ENCODE results near the gene MEGF8. TPM values are rescaled to one million over a fixed set of nuclear protein-coding genes. Genes with fewer than 3 reads are reported as not detected.

Gene MEGF8
- total and polyA plus RNA-seq, 2 of the 8 experiments (the other 6 are each of a cell fraction or from before 2014, with no cell fraction given), result 13.0 to 23.7 TPM

DNA sequence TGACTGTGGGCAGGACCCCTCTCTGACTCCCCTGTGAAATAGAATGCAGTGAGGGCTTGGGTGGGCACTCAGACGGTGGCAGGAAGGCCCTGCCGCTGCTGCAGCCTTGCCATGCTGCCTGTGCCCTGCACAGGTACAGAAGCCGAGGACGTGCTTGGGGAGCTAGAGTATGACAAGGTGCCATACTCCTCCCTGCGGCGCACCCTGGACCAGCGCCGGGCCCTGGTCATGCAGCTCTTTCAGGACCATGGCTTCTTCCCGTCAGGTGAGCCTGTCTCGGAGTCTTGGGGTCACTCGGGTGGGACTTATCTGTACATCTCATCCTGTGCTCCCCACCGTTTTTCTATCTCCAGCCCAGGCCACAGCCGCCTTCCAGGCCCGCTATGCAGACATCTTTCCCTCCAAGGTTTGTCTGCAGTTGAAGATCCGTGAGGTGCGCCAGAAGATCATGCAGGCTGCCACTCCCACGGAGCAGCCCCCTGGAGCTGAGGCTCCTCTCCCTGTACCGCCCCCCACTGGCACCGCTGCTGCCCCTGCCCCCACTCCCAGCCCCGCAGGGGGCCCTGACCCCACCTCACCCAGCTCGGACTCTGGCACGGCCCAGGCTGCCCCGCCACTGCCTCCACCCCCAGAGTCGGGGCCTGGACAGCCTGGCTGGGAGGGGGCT lies 30.8 kb upstream of the MEGF8 start:
- H3K23ac ChIP-seq (ENCODE audit: insufficient read length), result no peak overlapping the region
- peaks cover 0 to 12% of the 10 kb centered on the region in 2 experiments for H4K20me1 ChIP-seq (replicated peaks in 1 of 2; ENCODE audit: control insufficient read depth in 1 of 2, insufficient read depth in 2 of 2, low read length in 2 of 2)
- H3K79me1 ChIP-seq (ENCODE audit: low read depth, low read length), result peaks cover 2% of the 10 kb centered on the region; the same call in 1 of the 2 replicates
- no peak overlapping the region for H4K91ac ChIP-seq (replicated peaks; ENCODE audit: insufficient read length, low read length)
- no peak overlapping the region for H3K4ac ChIP-seq (replicated peaks; ENCODE audit: insufficient read length, low read depth, low read length)
- no peak overlapping the region for H2BK15ac ChIP-seq (ENCODE audit: low read length)
- H2BK120ac ChIP-seq (replicated peaks; ENCODE audit: low read depth, low read length), result no peak overlapping the region
- FAIRE-seq, result no peak
- POLR2A ChIA-PET (ENCODE audit: partially characterized antibody), result interaction anchor here (0.5 to 4.1 kb wide), 9 partner anchors 8 to 212 kb away, joined by 3 to 20 read pairs (median 4); no protein-coding TSS in a partner anchor
- WGBS, 2 experiments (ENCODE audit: extremely low coverage in 1 of 2, insufficient coverage in 1 of 2, insufficient read length in 1 of 2, insufficient replicate concordance in 2 of 2, low coverage in 1 of 2, low lambda C conversion rate in 2 of 2, missing lambda C conversion rate in 1 of 2), result 93% methylated on average over 21 of the region's 24 CpGs; no CpG with 5 or more reads in 1 of the 2 experiments
- H2AFZ ChIP-seq (ENCODE audit: low read length), result no peak overlapping the region
- no peak overlapping the region for H3K56ac ChIP-seq (replicated peaks; ENCODE audit: insufficient read length, low read depth, low read length)
- H4K8ac ChIP-seq (ENCODE audit: extremely low read depth, insufficient read depth, low read length), result no peak overlapping the region
- no peak overlapping the region for H3K4me2 ChIP-seq (ENCODE audit: insufficient read depth in 1 of 2, low read depth in 2 of 2, low read length in 2 of 2)
- no peak overlapping the region for H2BK12ac ChIP-seq (ENCODE audit: low read depth, low read length)
- H2AK5ac ChIP-seq (ENCODE audit: low read depth, low read length), result no peak overlapping the region
- peaks cover 0 to 2% (median under 1%) of the 10 kb centered on the region in 4 experiments; a peak in 5 of 7 replicates for H3K4me1 ChIP-seq (replicated peaks in 1 of 4; ENCODE audit: control insufficient read depth in 3 of 4, insufficient read depth in 4 of 4, low read length in 3 of 4)
- H3K36me3 ChIP-seq (ENCODE audit: control insufficient read depth in 2 of 4, insufficient read depth in 4 of 4, low read length in 3 of 4), result peaks cover 0 to 46% (median 33%) of the 10 kb centered on the region in 4 experiments; a peak in 6 of 8 replicates
- CTCF ChIA-PET (ENCODE audit: partially characterized antibody), result interaction anchor here (1.0 to 10.6 kb wide), 11 partner anchors 8 to 79 kb away, joined by 3 to 155 read pairs (median 8); partner anchors contain the start of gene GSK3A
- no peaks in the 10 kb centered on the region for H3K79me2 ChIP-seq (ENCODE audit: control insufficient read depth in 1 of 2, insufficient read depth in 2 of 2, low read length in 2 of 2)
- TF ChIP-seq SP1 (IDR thresholded peaks at IDR 0.05; ENCODE audit: low read depth, low read length), result no peak
- TF ChIP-seq PHF8 (conservative IDR thresholded peaks at IDR 0.05; ENCODE audit: low read depth, low read length), result no peak
- TF ChIP-seq JUND (IDR thresholded peaks at IDR 0.05; ENCODE audit: low read length), result no peak
- TF ChIP-seq CREB1 (IDR thresholded peaks at IDR 0.05), result no peak
- TF ChIP-seq RAD21 (IDR thresholded peaks at IDR 0.05 in 1 of 2, conservative IDR thresholded peaks at IDR 0.05 in 1 of 2; ENCODE audit: low read depth in 2 of 2, low read length in 2 of 2), result no peak
- TF ChIP-seq SAP30 (IDR thresholded peaks at IDR 0.05; ENCODE audit: insufficient read depth, insufficient replicate concordance, low read length), result no peak
- DNase-seq (ENCODE audit: low read depth in 1 of 2, low spot score in 2 of 2), result no peak
- peak overlapping the region; percentile 16; the same call in 1 of the 2 replicates for H2BK5ac ChIP-seq (ENCODE audit: low read depth, low read length)
- H3K4me3 ChIP-seq (ENCODE audit: extremely low read depth in 1 of 4, insufficient read depth in 2 of 4, low read depth in 3 of 4, low read length in 4 of 4), result no peak overlapping the region
- no peak overlapping the region for H3K18ac ChIP-seq (ENCODE audit: extremely low read depth, low read length)
- H2BK20ac ChIP-seq (ENCODE audit: low read length), result no peak overlapping the region
- no peaks in the 10 kb centered on the region for H3K23me2 ChIP-seq (ENCODE audit: low read depth, low read length)
- H4K5ac ChIP-seq (ENCODE audit: insufficient read length, low read depth, low read length), result no peak overlapping the region
- no peak overlapping the region for H3K14ac ChIP-seq (ENCODE audit: insufficient read length)
- H3K9me3 ChIP-seq (ENCODE audit: insufficient read depth in 2 of 2, low read depth in 1 of 2, low read length in 1 of 2), result no peaks in the 10 kb centered on the region
- no peak overlapping the region for H3K9ac ChIP-seq (replicated peaks in 1 of 4; ENCODE audit: extremely low read depth in 1 of 4, low read depth in 3 of 4, low read length in 3 of 4)
- H3K27ac ChIP-seq (ENCODE audit: low read depth, low read length), result no peak overlapping the region
- H3K27me3 ChIP-seq (replicated peaks in 1 of 4; ENCODE audit: control insufficient read depth in 3 of 4, extremely low read depth in 1 of 4, insufficient read depth in 3 of 4, low read length in 3 of 4), result no peaks in the 10 kb centered on the region
